ENCODE measurements around the gene ITGB8.

ITGB8 gene

DNA sequence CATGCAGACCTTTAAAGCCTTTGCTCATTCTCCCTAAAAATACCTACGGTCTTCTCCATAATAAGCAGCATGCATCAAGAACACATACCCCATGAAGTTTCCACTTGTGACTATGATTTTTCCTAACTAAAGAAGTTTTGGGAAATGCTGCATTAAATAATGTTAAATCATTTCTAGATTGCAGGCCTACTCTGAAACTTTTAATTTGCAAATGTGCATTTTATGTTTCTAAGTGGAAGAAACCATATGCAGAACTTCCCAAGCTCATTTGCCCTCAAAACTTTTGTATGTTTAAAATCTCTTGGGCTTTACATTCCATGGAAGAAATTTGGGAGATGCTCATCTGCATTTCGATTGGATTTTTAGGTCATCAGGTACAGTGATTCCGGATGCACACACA is 63.6 kb downstream of the ITGB8 start:
- no peak for DNase-seq
- no peak for TF ChIP-seq POLR2A (IDR thresholded peaks at IDR 0.05; ENCODE audit: low read length)
- TF ChIP-seq GATA1 (IDR thresholded peaks at IDR 0.05; ENCODE audit: low read depth, low read length): no peak

DNA sequence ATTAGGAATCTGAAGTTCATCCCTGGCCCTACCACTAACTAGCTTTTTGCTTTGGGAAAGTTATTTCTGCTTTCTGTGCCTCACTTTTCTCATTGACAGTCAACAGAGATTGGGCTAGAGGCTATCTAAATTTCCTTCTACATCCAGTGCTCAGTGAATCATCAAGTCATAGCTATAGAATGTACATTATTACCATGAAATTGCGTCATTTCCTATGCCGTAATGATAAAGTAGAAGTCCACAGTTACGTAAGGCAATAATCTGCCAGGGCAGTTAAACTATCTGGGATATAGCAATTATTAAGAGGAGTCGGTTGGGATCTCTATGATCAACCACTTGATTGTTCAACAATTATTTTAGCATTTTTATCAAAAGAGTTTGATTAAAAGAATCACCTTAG is 64.4 kb downstream of the ITGB8 start:
- TF ChIP-seq POLR2A (IDR thresholded peaks at IDR 0.05; ENCODE audit: low read length) (no peak), GATA1 (IDR thresholded peaks at IDR 0.05; ENCODE audit: low read depth, low read length) (no peak)
- DNase-seq: no peak

DNA sequence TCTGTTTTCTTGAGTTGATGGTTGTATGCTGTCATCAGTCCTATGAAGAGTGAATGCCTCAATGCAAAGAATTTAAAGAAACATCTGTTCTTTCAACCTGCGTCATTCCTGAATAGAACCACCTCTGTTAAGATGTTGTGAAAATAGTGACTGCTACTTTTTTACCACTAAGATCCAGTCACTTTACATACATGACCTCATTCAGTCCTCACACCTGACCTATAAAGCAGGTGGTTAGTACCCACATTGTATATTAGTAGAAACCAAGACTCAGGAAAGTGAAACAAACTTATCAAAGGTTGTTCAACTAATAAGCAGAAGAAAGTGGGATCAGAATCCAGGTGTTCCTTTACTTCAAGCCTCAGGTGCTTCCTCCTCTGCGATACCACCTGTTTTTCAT is 64.8 kb downstream of the ITGB8 start:
- TF ChIP-seq GATA1 (IDR thresholded peaks at IDR 0.05; ENCODE audit: low read depth, low read length): no peak
- TF ChIP-seq POLR2A (IDR thresholded peaks at IDR 0.05; ENCODE audit: low read length): no peak
- DNase-seq: no peak

DNA sequence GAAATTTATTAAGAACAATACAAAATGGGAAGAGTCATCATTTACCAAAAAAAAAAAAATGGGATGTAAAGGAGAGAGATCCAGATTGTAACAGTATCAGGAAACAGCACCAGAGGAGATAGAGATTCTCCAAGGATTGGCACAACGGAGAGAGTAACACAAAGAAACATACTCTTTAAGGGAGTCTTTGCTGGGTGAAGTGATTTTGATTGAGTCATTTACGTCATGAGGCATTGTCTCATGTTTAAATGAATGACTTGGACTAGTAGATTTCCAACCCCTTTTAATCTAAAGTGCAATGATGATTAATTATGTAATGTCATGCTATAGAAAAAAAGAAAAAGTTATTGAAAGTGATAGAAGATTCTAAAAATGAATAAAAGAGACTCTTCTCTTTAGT is 68.8 kb downstream of the ITGB8 start:
- TF ChIP-seq GATA1 (IDR thresholded peaks at IDR 0.05; ENCODE audit: low read depth, low read length): no peak
- TF ChIP-seq POLR2A (IDR thresholded peaks at IDR 0.05; ENCODE audit: low read length): no peak
- DNase-seq: no peak

DNA sequence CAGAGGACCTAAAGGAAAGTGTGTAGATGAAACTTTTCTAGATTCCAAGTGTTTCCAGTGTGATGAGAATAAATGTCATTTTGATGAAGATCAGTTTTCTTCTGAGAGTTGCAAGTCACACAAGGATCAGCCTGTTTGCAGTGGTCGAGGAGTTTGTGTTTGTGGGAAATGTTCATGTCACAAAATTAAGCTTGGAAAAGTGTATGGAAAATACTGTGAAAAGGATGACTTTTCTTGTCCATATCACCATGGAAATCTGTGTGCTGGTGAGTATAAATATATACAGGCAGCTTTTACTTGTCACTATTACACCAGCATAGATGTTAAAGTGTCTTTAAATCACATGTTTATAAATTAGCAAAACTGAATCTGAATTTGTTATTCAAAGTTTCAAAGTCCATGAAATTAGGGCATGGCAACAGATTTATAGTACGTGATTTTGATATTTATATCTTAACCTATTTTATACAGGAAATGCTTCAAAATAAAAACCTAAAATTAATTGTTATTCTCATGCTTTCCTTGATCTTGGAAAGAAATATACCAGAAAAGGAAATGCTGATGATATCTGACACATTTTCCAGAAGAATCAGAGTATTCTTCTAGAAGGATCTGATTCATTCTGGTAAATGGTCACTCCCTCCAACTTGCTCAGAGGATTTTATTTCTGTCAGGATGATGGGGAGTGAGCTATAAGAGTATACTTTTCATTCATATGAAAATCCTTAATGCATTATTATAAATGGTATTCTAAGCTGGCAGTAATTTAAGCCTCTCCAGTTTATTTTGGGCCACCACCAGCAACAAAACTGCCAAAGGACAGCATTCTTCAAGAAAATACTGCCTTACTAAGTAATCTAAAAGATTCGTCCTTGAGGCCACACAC is 71.4 kb downstream of the ITGB8 start:
- DNase-seq: no peak
- no peak for TF ChIP-seq GATA1 (IDR thresholded peaks at IDR 0.05; ENCODE audit: low read depth, low read length)
- no peak for TF ChIP-seq POLR2A (IDR thresholded peaks at IDR 0.05; ENCODE audit: low read length)

DNA sequence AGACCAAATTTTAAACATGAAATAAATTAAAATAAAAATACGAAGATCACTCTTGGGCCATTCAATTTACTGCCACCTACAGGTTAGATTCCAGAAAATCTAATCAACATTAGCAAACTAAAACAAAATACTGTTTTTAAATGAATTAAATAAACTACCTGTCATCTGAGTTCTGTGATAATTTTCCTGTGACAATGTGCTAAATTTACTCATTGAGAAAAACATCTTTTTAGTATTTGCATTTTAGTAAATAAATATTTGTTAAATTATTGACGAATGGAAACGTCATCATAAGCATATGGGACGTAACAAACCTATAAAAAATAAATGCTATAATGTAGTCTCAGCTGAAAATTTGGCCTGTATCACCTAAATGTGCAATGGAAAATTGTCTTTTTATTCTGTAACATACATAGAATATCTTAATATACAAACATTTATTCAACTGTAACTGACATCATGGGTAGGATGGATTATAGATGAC is 72.1 kb downstream of the ITGB8 start:
- DNase-seq: no peak
- TF ChIP-seq GATA1 (IDR thresholded peaks at IDR 0.05; ENCODE audit: low read depth, low read length) (no peak), POLR2A (IDR thresholded peaks at IDR 0.05; ENCODE audit: low read length) (no peak)

DNA sequence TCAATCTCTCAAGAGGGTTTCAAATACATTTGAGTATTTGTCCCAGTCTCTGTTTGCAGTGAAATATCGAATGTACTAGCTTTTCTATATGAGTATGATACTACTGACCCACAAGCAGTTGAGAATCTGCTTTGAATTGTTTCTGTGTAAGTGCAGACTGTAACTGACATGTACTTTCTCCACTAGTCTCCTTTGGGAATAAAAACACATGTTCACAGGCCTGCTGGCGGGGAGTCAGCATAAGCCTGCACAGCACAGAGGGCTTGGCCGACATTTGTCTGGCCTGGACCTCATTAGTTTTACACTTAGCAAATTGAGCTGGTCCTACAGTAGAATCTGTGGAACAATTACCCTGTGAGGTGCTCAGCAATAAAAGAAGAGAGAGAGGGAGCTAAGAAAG is 72.6 kb downstream of the ITGB8 start:
- no peak for TF ChIP-seq POLR2A (IDR thresholded peaks at IDR 0.05; ENCODE audit: low read length)
- no peak for DNase-seq

DNA sequence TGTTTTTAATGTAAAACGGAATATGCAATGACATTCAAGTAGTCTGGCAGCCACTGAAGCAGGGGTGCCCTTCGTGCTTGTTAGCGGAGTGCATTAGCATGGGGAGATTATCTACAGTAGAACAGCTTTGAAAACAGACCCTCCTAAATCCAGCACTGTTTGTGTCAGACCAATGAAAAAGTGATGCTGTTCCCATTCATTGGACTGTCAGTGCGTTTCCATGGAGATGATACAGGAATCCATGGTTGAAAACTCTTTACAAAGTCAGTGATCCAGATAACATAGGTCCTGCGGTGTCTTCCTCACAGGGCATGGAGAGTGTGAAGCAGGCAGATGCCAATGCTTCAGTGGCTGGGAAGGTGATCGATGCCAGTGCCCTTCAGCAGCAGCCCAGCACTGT is 73.6 kb downstream of the ITGB8 start:
- no peak for DNase-seq
- no peak for TF ChIP-seq GATA1 (IDR thresholded peaks at IDR 0.05; ENCODE audit: low read depth, low read length)
- TF ChIP-seq POLR2A (IDR thresholded peaks at IDR 0.05; ENCODE audit: low read length): no peak

DNA sequence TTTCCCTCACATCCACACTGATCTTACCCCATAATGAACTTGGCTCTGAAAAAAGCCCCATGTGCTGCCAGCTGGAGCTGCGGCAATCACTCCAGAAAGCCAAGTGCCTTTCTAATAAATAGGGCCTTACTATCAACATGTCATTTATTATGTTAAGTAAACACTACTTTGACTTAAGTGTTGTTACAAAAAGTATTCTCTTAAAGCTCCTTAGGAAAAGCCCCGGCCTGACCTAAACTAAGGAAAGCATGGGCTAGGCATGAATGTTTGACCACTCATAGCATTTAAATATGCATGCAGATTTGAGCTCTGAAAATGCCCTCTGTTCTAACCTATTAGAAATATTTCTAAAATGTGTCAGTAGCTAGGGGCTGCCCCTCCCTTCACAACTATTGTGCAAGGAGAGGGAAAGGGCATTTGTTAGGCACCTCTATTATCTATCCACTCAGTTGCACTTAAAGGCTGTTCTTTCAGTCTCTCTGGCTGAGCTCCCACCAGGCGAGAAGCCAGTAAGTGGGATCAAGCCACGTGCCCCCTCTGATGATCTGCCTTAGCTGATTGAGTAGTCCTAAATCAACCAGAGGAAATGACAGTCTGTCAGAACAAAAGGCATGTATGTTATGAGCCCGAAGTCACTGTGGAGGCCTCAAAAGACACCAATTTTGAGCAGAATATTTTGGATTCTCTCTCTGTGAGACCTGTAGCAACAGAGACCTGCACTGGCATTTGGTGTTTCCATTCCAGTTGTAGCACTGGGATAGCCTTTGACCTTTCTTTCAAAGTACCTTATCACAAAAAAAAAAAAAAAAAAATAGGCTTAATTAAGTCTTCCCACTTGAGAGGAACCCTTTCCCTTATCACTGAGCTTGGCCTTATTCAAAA is 77.1 kb downstream of the ITGB8 start:
- TF ChIP-seq GATA1 (IDR thresholded peaks at IDR 0.05; ENCODE audit: low read depth, low read length) (no peak), POLR2A (IDR thresholded peaks at IDR 0.05; ENCODE audit: low read length) (no peak)
- DNase-seq: no peak

DNA sequence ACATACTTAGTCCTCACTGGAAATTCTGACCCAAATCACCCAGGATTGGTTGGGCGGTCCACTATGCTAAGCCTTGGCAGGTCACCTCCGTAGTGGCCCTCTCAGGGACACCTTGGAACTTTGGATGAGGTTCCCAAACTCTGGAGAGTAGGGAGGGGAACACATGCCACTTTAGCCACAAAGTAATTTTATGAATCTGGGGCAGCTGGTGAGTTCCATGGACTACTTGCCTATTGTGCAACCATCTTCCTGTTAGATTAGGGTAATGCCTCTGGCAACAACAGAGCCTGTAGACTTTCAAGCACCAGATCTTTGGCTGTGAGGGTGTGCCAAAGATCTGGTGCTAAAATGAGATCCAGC is 77.7 kb downstream of the ITGB8 start:
- TF ChIP-seq POLR2A (IDR thresholded peaks at IDR 0.05; ENCODE audit: low read length) (no peak), GATA1 (IDR thresholded peaks at IDR 0.05; ENCODE audit: low read depth, low read length) (no peak)

DNA sequence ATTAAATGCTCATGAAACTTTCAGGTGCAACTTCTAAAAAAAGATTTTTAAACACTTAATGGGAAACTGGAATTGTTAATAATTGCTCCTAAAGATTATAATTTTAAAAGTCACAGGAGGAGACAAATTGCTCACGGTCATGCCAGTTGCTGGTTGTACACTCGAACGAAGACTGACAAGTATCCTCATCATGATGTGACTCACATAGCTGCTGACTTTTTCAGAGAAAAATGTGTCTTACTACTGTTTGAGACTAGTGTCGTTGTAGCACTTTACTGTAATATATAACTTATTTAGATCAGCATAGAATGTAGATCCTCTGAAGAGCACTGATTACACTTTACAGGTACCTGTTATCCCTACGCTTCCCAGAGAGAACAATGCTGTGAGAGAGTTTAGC is 79.3 kb downstream of the ITGB8 start:
- TF ChIP-seq GATA1 (IDR thresholded peaks at IDR 0.05; ENCODE audit: low read depth, low read length) (no peak), POLR2A (IDR thresholded peaks at IDR 0.05; ENCODE audit: low read length) (no peak)
- DNase-seq: no peak

More for the DNA sequence above, 77.7 kb downstream of the ITGB8 start:
- DNase-seq: no peak

DNA sequence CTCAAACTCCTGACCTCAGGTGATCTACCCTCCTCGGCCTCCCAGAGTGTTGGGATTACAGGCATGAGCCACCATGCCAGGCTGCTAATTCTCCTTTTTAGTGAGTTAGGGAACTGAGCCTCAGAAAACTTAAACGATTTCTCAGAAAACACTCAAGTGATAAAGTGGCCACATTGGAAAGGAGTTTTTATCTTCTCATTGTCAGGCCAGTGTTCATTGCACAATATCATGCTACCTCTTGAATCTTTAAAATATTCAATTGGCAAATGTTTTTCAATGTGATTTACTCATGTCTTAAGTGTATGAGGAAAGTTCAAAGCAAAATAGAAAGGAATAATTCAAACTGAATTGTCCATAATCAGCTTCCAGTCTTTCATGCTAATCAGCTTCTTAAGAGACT is 80.7 kb downstream of the ITGB8 start:
- TF ChIP-seq POLR2A (IDR thresholded peaks at IDR 0.05; ENCODE audit: low read length) (no peak), GATA1 (IDR thresholded peaks at IDR 0.05; ENCODE audit: low read depth, low read length) (no peak)
- DNase-seq: no peak

DNA sequence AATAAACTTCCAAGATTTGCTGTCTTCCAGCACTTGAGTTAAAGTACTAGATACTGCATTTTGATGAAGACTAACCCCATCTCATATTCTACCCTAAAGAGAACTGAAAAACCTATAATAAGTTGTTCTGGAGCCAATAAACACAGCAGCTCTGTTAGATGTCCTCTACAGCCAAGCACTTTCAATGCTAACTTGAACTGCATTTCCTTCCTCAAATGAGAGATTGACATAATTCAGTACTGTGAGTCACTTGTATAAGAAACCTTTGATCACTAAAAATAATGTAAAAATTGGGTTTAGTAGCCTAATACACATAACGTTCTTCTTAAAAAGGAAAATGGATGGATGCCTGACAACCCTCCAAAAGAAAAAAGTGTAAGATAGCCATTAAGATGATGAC is 81.3 kb downstream of the ITGB8 start:
- DNase-seq: no peak
- no peak for TF ChIP-seq POLR2A (IDR thresholded peaks at IDR 0.05; ENCODE audit: low read length)
- TF ChIP-seq GATA1 (IDR thresholded peaks at IDR 0.05; ENCODE audit: low read depth, low read length): no peak

DNA sequence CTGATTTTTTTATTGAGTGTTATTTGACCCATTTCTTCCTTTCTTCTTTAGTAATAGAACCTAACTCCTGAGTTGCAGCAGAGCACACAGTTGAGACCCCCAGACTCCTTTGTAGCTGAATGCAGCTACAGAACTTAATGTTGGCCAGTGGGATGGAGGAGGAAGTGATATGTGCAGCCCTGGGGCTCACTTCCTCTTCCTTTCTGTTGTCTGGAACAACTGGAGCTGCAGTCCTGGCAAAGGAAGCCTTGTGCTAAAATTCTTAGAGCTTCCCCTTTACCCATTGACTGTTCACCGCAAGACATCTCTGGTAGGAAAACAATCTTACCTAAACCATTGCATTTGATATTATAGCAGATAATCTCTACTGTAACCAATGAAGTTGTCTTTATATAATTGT is 86.6 kb downstream of the ITGB8 start:
- TF ChIP-seq GATA1 (IDR thresholded peaks at IDR 0.05; ENCODE audit: low read depth, low read length): no peak
- TF ChIP-seq POLR2A (IDR thresholded peaks at IDR 0.05; ENCODE audit: low read length): no peak
- no peak for DNase-seq
